Adrenal gland (tissue), 12 donors: Measurements from ENCODE around the gene ZCCHC14. TPM values are rescaled to one million over a fixed set of nuclear protein-coding genes. Genes with fewer than 3 reads are reported as not detected.

ENCODE experiments used
- DNase-seq, 7 donors: peaks; one replicate each; pipeline ENCODE4 v3.0.0-alpha.2; 2019 to 2020
- H3K27ac ChIP-seq, 5 donors: fragments of 200-600 bp; sonication (generic) in 4 of 5; 1 replicate in 3 of 5; 2 replicates in 2 of 5; pipeline versions ENCODE4 v1.5.1 to v1.8.0; 2016 to 2020; ENCODE audit warnings: mild to moderate bottlenecking in 1 of 5
- H3K27me3 ChIP-seq: fragments of 200-600 bp; 2 replicates; pipeline ENCODE4 v1.8.0; 2021
- H3K36me3 ChIP-seq, 2 donors: fragments of 200-600 bp; replicated peaks in 1 of 2; 1 replicate in 1 of 2; 2 replicates in 1 of 2; pipeline versions ENCODE4 v1.5.1 to v1.8.0; 2018 to 2022
- H3K4me1 ChIP-seq, 2 donors: fragments of 200-600 bp; replicated peaks in 1 of 2; 1 replicate in 1 of 2; 2 replicates in 1 of 2; pipeline versions ENCODE4 v1.5.1 to v1.8.0; 2018 to 2021
- H3K4me3 ChIP-seq, 4 donors: fragments of 200-600 bp; sonication (generic) in 3 of 4; one replicate each; pipeline ENCODE4 v1.5.1; 2016 to 2018
- H3K9me3 ChIP-seq, 3 donors: fragments of 200-600 bp; sonication (generic) in 1 of 3; replicated peaks in 1 of 3; 1 replicate in 2 of 3; 2 replicates in 1 of 3; pipeline versions ENCODE4 v1.5.1 to v1.8.0; 2016 to 2021
- CTCF ChIP-seq, 6 experiments: fragments of 450-650 bp in 4 of 6; fragments of 200-600 bp in 2 of 6; sonication (generic) in 1 of 6; IDR thresholded peaks; 1 replicate in 5 of 6; 2 replicates in 1 of 6; pipeline versions ENCODE4 v1.5.1 to v1.8.0; 2016 to 2021; ENCODE audit warnings: antibody characterized with exemption in 6 of 6, mild to moderate bottlenecking in 2 of 6, moderate library complexity in 1 of 6
- POLR2A ChIP-seq, 2 donors: fragments of 450-650 bp; IDR thresholded peaks; one replicate each; pipeline ENCODE4 v1.6.1; 2017; ENCODE audit warnings: antibody characterized with exemption in 2 of 2, mild to moderate bottlenecking in 2 of 2, moderate library complexity in 1 of 2
- WGBS, 4 donors: extraction: QIAGEN DNeasy Blood & Tissue Kit in 2 of 4; methylation state at CpG; one replicate each; pipeline versions ENCODE4 v1.1.5 to v1.1.7; 2013 to 2017; 5-methylcytosine and 5-hydroxymethylcytosine counted together
- intact Hi-C, 2 donors: fragments of 100-400 bp; cut with DNase I; formaldehyde crosslinking; loops; one replicate each; pipeline versions ENCODE4 v1.14.1 to v1.15.0; 2022 to 2023
- polyA plus RNA-seq, 3 donors: library from polyadenylated mRNA; stranded (reverse); fragments of 200-250 nt in 2 of 3; fragments of 350-450 nt in 1 of 3; fragmentation: Illumina TruSeq in 1 of 3; extraction: RNeasy Lipid Tissue Mini Kit (QIAGEN cat#74804) in 1 of 3; gene quantifications; one replicate each; pipeline ENCODE4 v1.2.3, GENCODE V29; 2013 to 2014
- total RNA-seq, 9 donors: library from RNA; depleted of rRNA in 4 of 9; stranded (reverse); fragments of >200 nt in 4 of 9; fragments of 120-200 nt in 1 of 9; fragmentation: NEBNext Ultra II Directional in 1 of 9; extraction: Animal tissue kit (Norgen Biotek cat#: 25700) in 1 of 9; gene quantifications; one replicate each; pipeline versions ENCODE4 v1.1.0 to v1.2.4, GENCODE V29; 2013 to 2023
- donor health status: healthy with polysubstance abuse.
- donor health status: Bipolar disorder and iron deficiency.
- donor health status: DM: yes; HTN: yes; CAD: no.
- donor health status: DM: no; HTN: no; CAD: no.
- donor health status: DM: no; HTN: no; CAD: no.
- donor health status: DM: yes; HTN: yes; CAD: no.

Gene ZCCHC14
- total and polyA plus RNA-seq, 12 donors = 10.6 to 49.8 (median 28.7) TPM

- intact Hi-C loops = no loop called here
- TF ChIP-seq POLR2A (IDR thresholded peaks at IDR 0.05) (no peak), CTCF (IDR thresholded peaks at IDR 0.05) (no peak)
- peak in 1 of 7 donors; percentile 69 for DNase-seq
- peak overlapping the region in 2 of 5 donors; percentile 40 to 64 for H3K27ac ChIP-seq
- H3K36me3 ChIP-seq = no peaks in the 10 kb centered on the region
- H3K9me3 ChIP-seq = no peaks in the 10 kb centered on the region
- 35 to 51% (median 41%) methylated on average over 5 of the region's 5 CpGs for WGBS, 4 donors
- H3K4me1 ChIP-seq = peaks cover 22 to 54% of the 10 kb centered on the region in 2 donors
- no peaks in the 10 kb centered on the region for H3K27me3 ChIP-seq
- no peak overlapping the region for H3K4me3 ChIP-seq
These were observed 124.6 kb downstream of the ZCCHC14 start for GRCh38 chr16:87368029-87368770.

GRCh38 chr16:87367529-87367928 is 125.3 kb downstream of the ZCCHC14 start:
- peak overlapping the region in 2 of 5 donors; percentile 40 to 64 for H3K27ac ChIP-seq
- intact Hi-C loops = no loop called here
- H3K9me3 ChIP-seq = no peaks in the 10 kb centered on the region
- H3K4me1 ChIP-seq = peaks cover 23 to 61% of the 10 kb centered on the region in 2 donors
- WGBS, 4 donors = 73 to 85% (median 83%) methylated on average over 9 of the region's 9 CpGs
- peak in 1 of 7 donors; percentile 84 for DNase-seq
- H3K4me3 ChIP-seq = no peak overlapping the region
- no peaks in the 10 kb centered on the region for H3K36me3 ChIP-seq
- no peak for TF ChIP-seq CTCF (IDR thresholded peaks at IDR 0.05)
- TF ChIP-seq POLR2A (IDR thresholded peaks at IDR 0.05) = no peak
- H3K27me3 ChIP-seq = no peaks in the 10 kb centered on the region

- Histone ChIP-seq H3K36me3 (peaks cover 0 to under 1% of the 10 kb centered on the region in 2 donors), H3K9me3 (no peaks in the 10 kb centered on the region), H3K4me1 (peaks cover 23 to 61% of the 10 kb centered on the region in 2 donors), H3K4me3 (no peak overlapping the region), H3K27ac (peak overlapping the region in 1 of 5 donors; percentile 64), H3K27me3 (no peaks in the 10 kb centered on the region)
- 64 to 80% (median 70%) methylated on average over 1 of the region's 1 CpG for WGBS, 4 donors
- no peak for DNase-seq
- TF ChIP-seq POLR2A (IDR thresholded peaks at IDR 0.05) = no peak
- TF ChIP-seq CTCF (IDR thresholded peaks at IDR 0.05) = no peak
- intact Hi-C loops = no loop called here
These were observed 125.9 kb downstream of the ZCCHC14 start for GRCh38 chr16:87366930-87367329.

GRCh38 chr16:87366288-87366687 is 126.5 kb downstream of the ZCCHC14 start:
- no peak for TF ChIP-seq CTCF (IDR thresholded peaks at IDR 0.05)
- no peak for TF ChIP-seq POLR2A (IDR thresholded peaks at IDR 0.05)
- Histone ChIP-seq H3K9me3 (no peaks in the 10 kb centered on the region), H3K36me3 (peaks cover 0 to 7% of the 10 kb centered on the region in 2 donors), H3K27me3 (no peaks in the 10 kb centered on the region), H3K27ac (peak overlapping the region in 1 of 5 donors; percentile 92), H3K4me3 (no peak overlapping the region), H3K4me1 (peaks cover 23 to 61% of the 10 kb centered on the region in 2 donors)
- intact Hi-C loops = no loop called here
- no peak for DNase-seq
- 84 to 88% (median 86%) methylated on average over 4 of the region's 4 CpGs for WGBS, 4 donors
